ENCODE results near the gene NOS1AP. TPM values are rescaled to one million over a fixed set of nuclear protein-coding genes. Genes with fewer than 3 reads are reported as not detected.

Gene NOS1AP
- total and polyA plus RNA-seq, 12 donors = 0.37 to 12.0 (median 3.1) TPM

- H3K27me3 ChIP-seq = no peaks in the 10 kb centered on the region
- intact Hi-C loops (cut with DNase I) = no loop called here
- H3K4me3 ChIP-seq = no peak overlapping the region
- H3K27ac ChIP-seq = no peak overlapping the region
- TF ChIP-seq CTCF (IDR thresholded peaks at IDR 0.05) = no peak
- WGBS, 4 donors = 84 to 91% (median 90%) methylated on average over 2 of the region's 2 CpGs
- no peaks in the 10 kb centered on the region for H3K9me3 ChIP-seq (replicated peaks in 1 of 3)
- H3K4me1 ChIP-seq (replicated peaks in 1 of 2) = no peaks in the 10 kb centered on the region
- DNase-seq = no peak
- no peaks in the 10 kb centered on the region for H3K36me3 ChIP-seq (replicated peaks in 1 of 2)
These were observed 235.2 kb downstream of the NOS1AP start for GRCh38 chr1:162304736-162305135.

GRCh38 chr1:162305969-162306368 is 236.5 kb downstream of the NOS1AP start:
- H3K27ac ChIP-seq = no peak overlapping the region
- WGBS, 4 donors = 91 to 97% (median 94%) methylated on average over 1 of the region's 1 CpG
- H3K4me1 ChIP-seq (replicated peaks in 1 of 2) = no peaks in the 10 kb centered on the region
- no peaks in the 10 kb centered on the region for H3K36me3 ChIP-seq (replicated peaks in 1 of 2)
- H3K4me3 ChIP-seq = no peak overlapping the region
- TF ChIP-seq CTCF (IDR thresholded peaks at IDR 0.05) (no peak), POLR2A (IDR thresholded peaks at IDR 0.05) (no peak)
- DNase-seq = no peak
- no peaks in the 10 kb centered on the region for H3K9me3 ChIP-seq (replicated peaks in 1 of 3)
- H3K27me3 ChIP-seq = no peaks in the 10 kb centered on the region
- intact Hi-C loops (cut with DNase I) = no loop called here

GRCh38 chr1:162310337-162310736 is 240.8 kb downstream of the NOS1AP start:
- H3K4me3 ChIP-seq = no peak overlapping the region
- TF ChIP-seq CTCF (IDR thresholded peaks at IDR 0.05) = no peak
- TF ChIP-seq POLR2A (IDR thresholded peaks at IDR 0.05) = no peak
- DNase-seq = no peak
- WGBS, 4 donors = 80 to 85% (median 82%) methylated on average over 4 of the region's 4 CpGs
- intact Hi-C loops (cut with DNase I) = no loop called here
- no peaks in the 10 kb centered on the region for H3K4me1 ChIP-seq (replicated peaks in 1 of 2)
- H3K36me3 ChIP-seq (replicated peaks in 1 of 2) = no peaks in the 10 kb centered on the region
- H3K9me3 ChIP-seq (replicated peaks in 1 of 3) = no peaks in the 10 kb centered on the region
- H3K27me3 ChIP-seq = no peaks in the 10 kb centered on the region
- no peak overlapping the region for H3K27ac ChIP-seq

- no peak for TF ChIP-seq CTCF (IDR thresholded peaks at IDR 0.05)
- no peak for TF ChIP-seq POLR2A (IDR thresholded peaks at IDR 0.05)
- intact Hi-C loops (cut with DNase I) = no loop called here
- no peaks in the 10 kb centered on the region for H3K27me3 ChIP-seq
- 88 to 94% (median 92%) methylated on average over 1 of the region's 1 CpG for WGBS, 4 donors
- H3K4me3 ChIP-seq = no peak overlapping the region
- H3K36me3 ChIP-seq (replicated peaks in 1 of 2) = no peaks in the 10 kb centered on the region
- DNase-seq = no peak
- H3K9me3 ChIP-seq (replicated peaks in 1 of 3) = no peaks in the 10 kb centered on the region
- no peak overlapping the region for H3K27ac ChIP-seq
- no peaks in the 10 kb centered on the region for H3K4me1 ChIP-seq (replicated peaks in 1 of 2)
These were observed 244.7 kb downstream of the NOS1AP start for GRCh38 chr1:162314206-162314605.
